ENCODE measurements around the gene PSMC5. TPM values are rescaled to one million over a fixed set of nuclear protein-coding genes. Genes with fewer than 3 reads are reported as not detected.

The PSMC5 gene
- total RNA-seq, 1 donor from 2014 or later: 49.6 TPM

- H3K27ac ChIP-seq: no peak overlapping the region
- Mint-ChIP-seq H3K4me3 (no peak overlapping the region), H3K9me3 (no peaks in the 10 kb centered on the region), H3K36me3 (peaks cover 53% of the 10 kb centered on the region), H3K27ac (no peak overlapping the region), H3K4me1 (peaks cover 11% of the 10 kb centered on the region), H3K27me3 (ENCODE audit: insufficient read depth, low read depth) (peaks cover 4% of the 10 kb centered on the region)
- H4K20me1 ChIP-seq (ENCODE audit: low read depth): peaks cover 45% of the 10 kb centered on the region
- TF ChIP-seq CTCF (IDR thresholded peaks at IDR 0.05) (no peak), EZH2phosphoT487 (IDR thresholded peaks at IDR 0.05) (no peak), EZH2 (IDR thresholded peaks at IDR 0.05) (no peak)
- DNase-seq (ENCODE audit: low spot score): no peak
- no peak overlapping the region for H3K9ac ChIP-seq
- peaks cover 4% of the 10 kb centered on the region for H3K4me1 ChIP-seq
- peaks cover 22% of the 10 kb centered on the region for H3F3A ChIP-seq (ENCODE audit: low read depth)
- H2AFZ ChIP-seq (replicated peaks): no peak overlapping the region
- no peaks in the 10 kb centered on the region for H3K9me3 ChIP-seq (ENCODE audit: low read depth)
- H3K4me2 ChIP-seq: no peak overlapping the region
- no peak overlapping the region for H3K4me3 ChIP-seq
- no peaks in the 10 kb centered on the region for H3K27me3 ChIP-seq
- H3K36me3 ChIP-seq: peaks cover 21% of the 10 kb centered on the region
- H3K79me2 ChIP-seq (ENCODE audit: low read depth): peaks cover 20% of the 10 kb centered on the region
These were observed 5.4 kb upstream of the PSMC5 start for GRCh38 chr17:63821804-63822203.

- H3K4me2 ChIP-seq: no peak overlapping the region
- Mint-ChIP-seq H3K27me3 (ENCODE audit: insufficient read depth, low read depth) (peaks cover 7% of the 10 kb centered on the region), H3K4me1 (peaks cover 11% of the 10 kb centered on the region), H3K27ac (no peak overlapping the region), H3K9me3 (no peaks in the 10 kb centered on the region), H3K36me3 (peaks cover 52% of the 10 kb centered on the region), H3K4me3 (no peak overlapping the region)
- peaks cover 15% of the 10 kb centered on the region for H3K36me3 ChIP-seq
- TF ChIP-seq EZH2 (IDR thresholded peaks at IDR 0.05) (no peak), CTCF (IDR thresholded peaks at IDR 0.05) (no peak), EZH2phosphoT487 (IDR thresholded peaks at IDR 0.05) (no peak)
- peaks cover 20% of the 10 kb centered on the region for H3K79me2 ChIP-seq (ENCODE audit: low read depth)
- peaks cover 17% of the 10 kb centered on the region for H3F3A ChIP-seq (ENCODE audit: low read depth)
- H3K4me3 ChIP-seq: no peak overlapping the region
- no peaks in the 10 kb centered on the region for H3K27me3 ChIP-seq
- H3K27ac ChIP-seq: no peak overlapping the region
- H3K9me3 ChIP-seq (ENCODE audit: low read depth): no peaks in the 10 kb centered on the region
- H4K20me1 ChIP-seq (ENCODE audit: low read depth): peaks cover 40% of the 10 kb centered on the region
- peaks cover 4% of the 10 kb centered on the region for H3K4me1 ChIP-seq
- H2AFZ ChIP-seq (replicated peaks): no peak overlapping the region
- no peak for DNase-seq (ENCODE audit: low spot score)
- H3K9ac ChIP-seq: no peak overlapping the region
These were observed 4.7 kb upstream of the PSMC5 start for GRCh38 chr17:63822537-63822936.

GRCh38 chr17:63823659-63824331, 3.4 kb upstream of the PSMC5 start:
- Histone ChIP-seq H3K9ac (no peak overlapping the region), H3K4me2 (no peak overlapping the region), H2AFZ (replicated peaks) (no peak overlapping the region), H3K27ac (no peak overlapping the region), H4K20me1 (ENCODE audit: low read depth) (peaks cover 29% of the 10 kb centered on the region), H3K36me3 (peaks cover 13% of the 10 kb centered on the region), H3K4me3 (no peak overlapping the region), H3K27me3 (no peaks in the 10 kb centered on the region), H3K79me2 (ENCODE audit: low read depth) (peaks cover 33% of the 10 kb centered on the region), H3K9me3 (ENCODE audit: low read depth) (no peaks in the 10 kb centered on the region), H3K4me1 (peaks cover 11% of the 10 kb centered on the region), H3F3A (ENCODE audit: low read depth) (peaks cover 6% of the 10 kb centered on the region)
- peaks cover 18% of the 10 kb centered on the region for H3K4me1 Mint-ChIP-seq
- DNase-seq (ENCODE audit: low spot score): no peak
- no peaks in the 10 kb centered on the region for H3K9me3 Mint-ChIP-seq
- H3K36me3 Mint-ChIP-seq: peaks cover 41% of the 10 kb centered on the region
- peak overlapping the region; percentile 42 for H3K4me3 Mint-ChIP-seq
- H3K27ac Mint-ChIP-seq: no peak overlapping the region
- TF ChIP-seq EZH2phosphoT487 (IDR thresholded peaks at IDR 0.05) (no peak), EZH2 (IDR thresholded peaks at IDR 0.05) (no peak), CTCF (IDR thresholded peaks at IDR 0.05) (no peak)
- peaks cover 8% of the 10 kb centered on the region for H3K27me3 Mint-ChIP-seq (ENCODE audit: insufficient read depth, low read depth)
